GF-D8 (cell line): Measurements from ENCODE around the gene GPC6.

Experiments used
- DNase-seq: peaks from one replicate; lab custom pipeline; 2025; lab: John Stamatoyannopoulos, UW

The GPC6 gene

GRCh38 chr13:93502071-93502470 lies 275.5 kb downstream of the GPC6 start:
- DNase-seq, result no peak

GRCh38 chr13:93502987-93503615 lies 276.5 kb downstream of the GPC6 start:
- DNase-seq, result no peak

GRCh38 chr13:93505104-93505952 lies 278.7 kb downstream of the GPC6 start:
- DNase-seq, result no peak

GRCh38 chr13:93511011-93511410 lies 284.4 kb downstream of the GPC6 start:
- DNase-seq, result no peak

- no peak for DNase-seq
Measured at GRCh38 chr13:93515267-93515666, 288.7 kb downstream of the GPC6 start.

GRCh38 chr13:93517658-93518057 lies 291.1 kb downstream of the GPC6 start:
- DNase-seq, result no peak

GRCh38 chr13:93521307-93521706 lies 294.7 kb downstream of the GPC6 start:
- DNase-seq, result no peak

GRCh38 chr13:93522501-93522900 lies 295.9 kb downstream of the GPC6 start:
- DNase-seq, result no peak

- DNase-seq, result no peak
Measured at GRCh38 chr13:93525087-93525486, 298.5 kb downstream of the GPC6 start.

GRCh38 chr13:93527748-93528297 lies 301.2 kb downstream of the GPC6 start:
- no peak for DNase-seq

GRCh38 chr13:93529961-93530360 lies 303.4 kb downstream of the GPC6 start:
- DNase-seq, result no peak

GRCh38 chr13:93534181-93534700 lies 307.6 kb downstream of the GPC6 start:
- DNase-seq, result no peak

- no peak for DNase-seq
Measured at GRCh38 chr13:93535251-93535650, 308.6 kb downstream of the GPC6 start.

GRCh38 chr13:93539914-93540313 lies 313.3 kb downstream of the GPC6 start:
- DNase-seq, result no peak

GRCh38 chr13:93547886-93548285 lies 321.3 kb downstream of the GPC6 start:
- DNase-seq, result no peak

- no peak for DNase-seq
Measured at GRCh38 chr13:93549326-93550005, 322.9 kb downstream of the GPC6 start.

- DNase-seq, result no peak
Measured at GRCh38 chr13:93550236-93550635, 323.6 kb downstream of the GPC6 start.

GRCh38 chr13:93552596-93552995 lies 326.0 kb downstream of the GPC6 start:
- no peak for DNase-seq

GRCh38 chr13:93554514-93554913 lies 327.9 kb downstream of the GPC6 start:
- DNase-seq, result no peak

GRCh38 chr13:93558637-93559036 lies 332.0 kb downstream of the GPC6 start:
- DNase-seq, result no peak

- no peak for DNase-seq
Measured at GRCh38 chr13:93559718-93560117, 333.1 kb downstream of the GPC6 start.

- no peak for DNase-seq
Measured at GRCh38 chr13:93561576-93562225, 335.1 kb downstream of the GPC6 start.
